ENCODE data around the gene OS9.
"Not testable (repeated sequence)": the region's sequence is repeated elsewhere in the genome, so short reads cannot be mapped to it uniquely, and the experiment has no call there.

Gene OS9

GRCh38 chr12:57694459-57695019, 607 bp downstream of the OS9 start:
- DNase-seq = no peak

- no peak for DNase-seq
Measured at GRCh38 chr12:57695770-57696432, 2.0 kb downstream of the OS9 start.

GRCh38 chr12:57697076-57697475, 3.1 kb downstream of the OS9 start:
- no peak for DNase-seq

- DNase-seq = no peak
Measured at GRCh38 chr12:57698414-57698813, 4.5 kb downstream of the OS9 start.

- DNase-seq = no peak
Measured at GRCh38 chr12:57700317-57700716, 6.4 kb downstream of the OS9 start.

GRCh38 chr12:57707250-57707649, 13.3 kb downstream of the OS9 start:
- DNase-seq = no peak

DNA sequence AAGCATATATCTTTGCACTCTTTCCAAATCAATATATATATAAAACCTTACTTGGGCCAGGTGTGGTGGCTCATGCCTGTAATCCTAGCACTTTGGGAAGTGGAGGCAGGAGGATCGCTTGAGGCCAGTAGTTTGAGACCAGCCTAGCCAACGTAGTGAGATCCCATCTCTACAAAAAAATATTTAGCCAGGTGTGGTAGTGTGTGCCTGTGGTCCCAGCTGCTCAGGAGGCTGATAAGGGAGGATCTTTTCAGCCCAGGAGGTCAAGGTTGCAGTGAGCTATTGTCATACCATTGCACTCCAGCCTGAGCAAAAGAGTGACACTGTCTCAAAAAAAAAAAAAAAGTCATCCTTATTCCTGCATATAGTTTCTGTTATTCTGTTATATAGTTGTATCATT, 14.4 kb downstream of the OS9 start:
- no peak for DNase-seq

- DNase-seq = peak; percentile 53
Measured at GRCh38 chr12:57712701-57713100, 18.8 kb downstream of the OS9 start.

- DNase-seq = no peak
Measured at GRCh38 chr12:57713209-57713608, 19.3 kb downstream of the OS9 start.

- DNase-seq = not testable (repeated sequence)
Measured at GRCh38 chr12:57715036-57715748, 21.3 kb downstream of the OS9 start.

DNA sequence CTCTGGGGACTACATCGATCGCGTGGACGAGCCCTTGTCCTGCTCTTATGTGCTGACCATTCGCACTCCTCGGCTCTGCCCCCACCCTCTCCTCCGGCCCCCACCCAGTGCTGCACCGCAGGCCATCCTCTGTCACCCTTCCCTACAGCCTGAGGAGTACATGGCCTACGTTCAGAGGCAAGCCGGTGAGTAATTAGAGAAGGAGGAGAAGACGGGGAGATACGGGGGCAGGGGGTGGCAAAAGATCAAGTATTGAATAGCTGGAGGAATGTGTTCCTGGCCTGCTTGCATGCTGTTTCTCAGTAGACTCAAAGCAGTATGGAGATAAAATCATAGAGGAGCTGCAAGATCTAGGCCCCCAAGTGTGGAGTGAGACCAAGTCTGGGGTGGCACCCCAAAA, 21.9 kb downstream of the OS9 start:
- no peak for DNase-seq

DNA sequence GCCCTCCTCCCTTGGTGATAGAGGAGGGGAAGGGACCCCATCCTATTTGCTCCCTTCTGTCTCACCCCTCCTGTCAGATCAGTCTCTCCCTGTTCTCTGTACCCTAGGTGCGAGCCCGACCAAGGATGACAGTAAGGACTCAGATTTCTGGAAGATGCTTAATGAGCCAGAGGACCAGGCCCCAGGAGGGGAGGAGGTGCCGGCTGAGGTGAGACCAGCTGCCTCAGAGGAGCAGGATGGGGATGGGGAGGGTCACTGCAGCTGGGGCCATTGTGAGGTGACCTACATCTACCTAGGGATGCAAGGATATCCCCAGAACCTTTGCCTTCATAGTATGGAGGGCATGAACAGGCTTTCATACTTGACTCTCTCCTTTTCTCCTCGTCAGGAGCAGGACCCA, 22.4 kb downstream of the OS9 start:
- DNase-seq = no peak

GRCh38 chr12:57717131-57717530, 23.2 kb downstream of the OS9 start:
- no peak for DNase-seq

DNA sequence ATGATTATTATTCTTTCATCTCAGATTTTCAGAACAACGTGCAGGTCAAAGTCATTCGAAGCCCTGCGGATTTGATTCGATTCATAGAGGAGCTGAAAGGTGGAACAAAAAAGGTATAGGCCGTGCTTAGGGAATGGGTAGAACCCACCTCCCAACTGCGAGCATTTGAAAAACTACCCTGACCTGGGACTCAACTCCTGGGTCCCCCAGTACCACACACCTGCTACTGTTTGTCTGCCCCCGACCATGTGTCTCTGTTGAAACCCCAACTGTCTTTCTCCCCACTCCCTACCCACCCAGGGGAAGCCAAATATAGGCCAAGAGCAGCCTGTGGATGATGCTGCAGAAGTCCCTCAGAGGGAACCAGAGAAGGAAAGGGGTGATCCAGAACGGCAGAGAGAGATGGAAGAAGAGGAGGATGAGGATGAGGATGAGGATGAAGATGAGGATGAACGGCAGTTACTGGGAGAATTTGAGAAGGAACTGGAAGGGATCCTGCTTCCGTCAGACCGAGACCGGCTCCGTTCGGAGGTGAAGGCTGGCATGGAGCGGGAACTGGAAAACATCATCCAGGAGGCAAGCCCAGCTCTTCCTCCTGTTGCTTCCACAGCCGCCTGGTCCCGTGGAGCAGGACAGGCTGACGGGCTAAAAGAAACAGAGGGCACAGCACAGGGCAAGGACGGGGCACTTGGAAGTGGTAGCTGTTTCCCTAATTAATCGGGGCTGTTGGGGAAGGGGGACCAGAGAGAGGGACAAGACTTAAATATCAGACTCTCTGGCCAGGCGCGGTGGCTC, 24.1 kb downstream of the OS9 start:
- no peak for DNase-seq

- no peak for DNase-seq
Measured at GRCh38 chr12:57718641-57719528, 25.0 kb downstream of the OS9 start.

- DNase-seq = no peak
Measured at GRCh38 chr12:57719777-57720605, 26.1 kb downstream of the OS9 start.

GRCh38 chr12:57720606-57721595, 27.0 kb downstream of the OS9 start:
- DNase-seq = no peak

DNA sequence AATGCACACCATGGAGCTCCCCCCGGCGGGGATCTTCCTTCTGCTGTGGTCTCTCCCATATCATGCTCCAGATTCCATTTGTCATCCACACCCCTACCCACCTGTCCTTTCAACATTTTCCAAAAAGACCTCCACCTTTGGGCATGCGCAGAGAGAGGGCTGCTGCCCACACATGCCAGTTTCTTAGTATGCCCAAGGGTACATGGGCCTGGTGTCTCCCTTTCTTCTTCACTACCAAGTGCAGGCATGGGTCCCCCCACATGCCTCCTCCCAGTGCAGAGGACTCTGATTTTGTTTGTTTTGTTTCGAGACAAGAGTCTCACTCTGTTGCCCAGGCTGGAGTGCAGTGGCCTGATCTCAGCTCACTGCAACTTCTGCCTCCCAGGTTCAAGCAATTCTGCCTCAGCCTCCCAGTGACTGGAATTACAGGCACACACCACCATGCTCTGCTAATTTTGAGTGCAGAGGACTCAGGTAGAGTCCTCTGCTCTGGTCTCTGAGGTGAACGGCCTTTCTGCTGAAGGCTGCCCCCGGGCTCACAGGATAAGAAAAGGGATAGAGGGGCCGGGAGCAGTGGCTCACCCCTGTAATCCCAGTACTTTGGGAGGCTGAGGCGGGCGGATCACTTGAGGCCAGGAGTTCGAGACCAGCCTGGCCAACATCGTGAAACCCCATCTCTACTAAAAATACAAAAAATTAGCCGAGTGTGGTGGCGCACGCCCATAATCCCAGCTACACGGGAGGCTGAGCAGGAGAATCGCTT, 28.1 kb downstream of the OS9 start:
- DNase-seq = not testable (repeated sequence)

All from eye (tissue), 1 donor.